ENCODE data around the gene CALR3. TPM values are rescaled to one million over a fixed set of nuclear protein-coding genes. Genes with fewer than 3 reads are reported as not detected.

The CALR3 gene
- total RNA-seq, 1 experiment from 2014 or later = not detected

- ChIA-PET CTCF (no interaction called here), POLR2A (no interaction called here)
- TF ChIP-seq CTCF (IDR thresholded peaks at IDR 0.05) = no peak
- TF ChIP-seq SIN3A (IDR thresholded peaks at IDR 0.05; ENCODE audit: borderline replicate concordance, insufficient read depth, low read depth, low read length) = no peak
- TF ChIP-seq TCF7L2 (IDR thresholded peaks at IDR 0.05; ENCODE audit: low read depth, low read length) = no peak
- no peak for TF ChIP-seq REST (IDR thresholded peaks at IDR 0.05; ENCODE audit: insufficient read depth in 1 of 2, low read depth in 2 of 2, low read length in 1 of 2)
- TF ChIP-seq POLR2AphosphoS5 (IDR thresholded peaks at IDR 0.05; ENCODE audit: low read depth, low read length) = no peak
- 0 out of 2 replicates have a peak, but pooled peaks cover 3% of the 10 kb centered on the region for H3K36me3 ChIP-seq (ENCODE audit: control insufficient read depth, insufficient read depth, low read length)
- H3K4me3 ChIP-seq (ENCODE audit: low read depth in 2 of 2, low read length in 2 of 2) = no peak overlapping the region
- intact Hi-C loops (cut with micrococcal nuclease; ENCODE audit: unreplicated experiment) = no loop called here
- H3K27me3 ChIP-seq (ENCODE audit: control insufficient read depth, insufficient read depth, low read length) = no peaks in the 10 kb centered on the region
- H3K9me3 ChIP-seq (ENCODE audit: control insufficient read depth, insufficient read depth, low read depth, low read length) = no peaks in the 10 kb centered on the region
- ATAC-seq (no peak), DNase-seq (ENCODE audit: low read depth, low spot score) (no peak)
- H3K27ac ChIP-seq (ENCODE audit: low read length) = no peak overlapping the region
- H3K4me1 ChIP-seq (ENCODE audit: control insufficient read depth, insufficient read depth, low read length) = no peaks in the 10 kb centered on the region
- in situ Hi-C loops (cut with HindIII; ENCODE audit: low pct_unique_long_range_greater_than_20kb, low sequenced_read_pairs) = no loop called here
- no TSS peak for BruUV-seq (replicated peaks)
Measured at GRCh38 chr19:16522559-16523377, 26.8 kb upstream of the CALR3 start.

GRCh38 chr19:16521715-16522289, 25.8 kb upstream of the CALR3 start:
- no peaks in the 10 kb centered on the region for H3K9me3 ChIP-seq (ENCODE audit: control insufficient read depth, insufficient read depth, low read depth, low read length)
- no peak for ATAC-seq
- no peak for DNase-seq (ENCODE audit: low read depth, low spot score)
- H3K4me3 ChIP-seq (ENCODE audit: low read depth in 2 of 2, low read length in 2 of 2) = no peak overlapping the region
- ChIA-PET CTCF (interaction anchor here (0.7 kb wide), 1 partner anchor 274 kb away, joined by 4 read pairs; no protein-coding TSS in a partner anchor), POLR2A (no interaction called here)
- no peak overlapping the region for H3K27ac ChIP-seq (ENCODE audit: low read length)
- H3K4me1 ChIP-seq (ENCODE audit: control insufficient read depth, insufficient read depth, low read length) = no peaks in the 10 kb centered on the region
- no peak for TF ChIP-seq TCF7L2 (IDR thresholded peaks at IDR 0.05; ENCODE audit: low read depth, low read length)
- no peak for TF ChIP-seq REST (IDR thresholded peaks at IDR 0.05; ENCODE audit: insufficient read depth in 1 of 2, low read depth in 2 of 2, low read length in 1 of 2)
- in situ Hi-C loops (cut with HindIII; ENCODE audit: low pct_unique_long_range_greater_than_20kb, low sequenced_read_pairs) = no loop called here
- H3K36me3 ChIP-seq (ENCODE audit: control insufficient read depth, insufficient read depth, low read length) = no peaks in the 10 kb centered on the region; the same call in 1 of the 2 replicates
- no TSS peak for BruUV-seq (replicated peaks)
- no peaks in the 10 kb centered on the region for H3K27me3 ChIP-seq (ENCODE audit: control insufficient read depth, insufficient read depth, low read length)
- intact Hi-C loops (cut with micrococcal nuclease; ENCODE audit: unreplicated experiment) = no loop called here

Data from Panc1 (cell line).